K562 (cell line): ENCODE data around the gene B4GALT1. TPM values are rescaled to one million over a fixed set of nuclear protein-coding genes. Genes with fewer than 3 reads are reported as not detected.

ENCODE experiments used
- ATAC-seq: fragments of 200-7000 bp; cut with Tn5 transposase; 3 replicates; pipeline ENCODE4 v1.9.1; 2020; ENCODE audit warnings: moderate library complexity
- BruUV-seq: library from RNA; stranded (reverse); fragments of 400-500 nt; replicated peaks from 2 replicates; lab custom pipeline; 2021; lab: Mats Ljungman, UMichigan
- CTCF ChIA-PET: fragments of 300-600 bp; formaldehyde crosslinking; extraction: SDS; loops from one replicate; lab custom pipeline; 2021; ENCODE audit warnings: low intra/inter-chr PET ratio; lab: Yijun Ruan, JAX
- POLR2A ChIA-PET: fragments of 300-600, 350-650 bp; sonication (Branson Sonifier 250); formaldehyde crosslinking; extraction: SDS; loops from one replicate; lab custom pipeline; 2021; ENCODE audit warnings: antibody characterized with exemption, inconsistent platforms; lab: Yijun Ruan, JAX
- DNase-seq, 4 experiments: peaks; one replicate each; pipeline versions ENCODE4 v3.0.0 to v3.0.0-alpha.2; 2011 to 2018; ENCODE audit warnings: low spot score in 3 of 4, mixed read lengths in 3 of 4; ENCODE audit errors: extremely low read depth in 1 of 4
- FAIRE-seq: peaks from 2 replicates; lab custom pipeline; 2011; peaks lifted over from hg19 to GRCh38; lab: Jason Lieb, UNC
- H2AFZ ChIP-seq: 2 replicates; pipeline ENCODE4 v1.6.0; 2011; ENCODE audit warnings: low read depth, low read length, control low read depth, inconsistent platforms
- H3K27ac ChIP-seq: fragments of 200-600 bp; 3 replicates; pipeline ENCODE4 v1.8.0; 2011; ENCODE audit warnings: low read depth, mild to moderate bottlenecking, control low read depth, inconsistent platforms, low read length, moderate library complexity, mixed read lengths; ENCODE audit errors: extremely low read depth
- H3K27me3 ChIP-seq, 2 experiments: fragments of 300-600 bp in 1 of 2; 2 replicates in 1 of 2; 3 replicates in 1 of 2; pipeline versions ENCODE4 v1.6.0 to v1.8.0; 2011; ENCODE audit warnings: inconsistent platforms in 2 of 2, low read length in 2 of 2, mild to moderate bottlenecking in 1 of 2, mixed read lengths in 1 of 2, moderate library complexity in 1 of 2; ENCODE audit not compliant: control insufficient read depth in 2 of 2, insufficient read depth in 2 of 2
- H3K36me3 ChIP-seq: fragments of 300-600 bp; 3 replicates; pipeline ENCODE4 v1.8.0; 2011; ENCODE audit warnings: mild to moderate bottlenecking, low read length, inconsistent platforms; ENCODE audit not compliant: control insufficient read depth, insufficient read depth
- H3K4me1 ChIP-seq, 2 experiments: fragments of 200-600 bp in 1 of 2; replicated peaks in 1 of 2; 2 replicates in 1 of 2; 3 replicates in 1 of 2; pipeline versions ENCODE4 v1.5.1 to v1.8.0; 2011; ENCODE audit warnings: inconsistent platforms in 2 of 2, low read length in 2 of 2, mild to moderate bottlenecking in 1 of 2, mixed read lengths in 1 of 2, moderate library complexity in 1 of 2; ENCODE audit not compliant: control insufficient read depth in 2 of 2, insufficient read depth in 2 of 2
- H3K4me2 ChIP-seq: 2 replicates; pipeline ENCODE4 v1.6.1; 2011; ENCODE audit warnings: low read length, control low read depth, inconsistent platforms, mixed read lengths; ENCODE audit not compliant: insufficient read depth
- H3K4me3 ChIP-seq: fragments of 200-600 bp; sonication (generic), shearing (Covaris generic); 2 replicates; pipeline ENCODE4 v1.5.1; 2016; ENCODE audit warnings: control low read depth, inconsistent platforms
- H3K79me2 ChIP-seq: fragments of 200-600 bp; 3 replicates; pipeline ENCODE4 v1.8.0; 2011; ENCODE audit warnings: low read length, inconsistent platforms; ENCODE audit not compliant: control insufficient read depth, insufficient read depth
- H3K9ac ChIP-seq, 2 experiments: 2 replicates each; pipeline versions ENCODE4 v1.6.0 to v1.6.1; 2011; ENCODE audit warnings: low read depth in 2 of 2, low read length in 2 of 2, control low read depth in 1 of 2, inconsistent platforms in 1 of 2, mild to moderate bottlenecking in 1 of 2, mixed read lengths in 1 of 2; ENCODE audit not compliant: insufficient read depth in 1 of 2
- H3K9me1 ChIP-seq: one replicate; pipeline ENCODE4 v1.6.0; 2011; ENCODE audit warnings: inconsistent platforms, mild to moderate bottlenecking, low read length, moderate library complexity; ENCODE audit not compliant: control insufficient read depth, insufficient read depth
- H3K9me3 ChIP-seq: replicated peaks from 2 replicates; pipeline ENCODE4 v1.5.1; 2011; ENCODE audit warnings: low read depth, low read length, inconsistent platforms; ENCODE audit not compliant: control insufficient read depth, insufficient read depth
- H4K20me1 ChIP-seq: replicated peaks from 2 replicates; pipeline ENCODE4 v1.6.1; 2011; ENCODE audit warnings: low read length, inconsistent platforms, mixed read lengths; ENCODE audit not compliant: control insufficient read depth, insufficient read depth
- CREM ChIP-seq: IDR thresholded peaks from 2 replicates; pipeline ENCODE4 v1.6.1; 2014; ENCODE audit warnings: antibody characterized with exemption, low read depth
- ZNF589 ChIP-seq: fragments of 200-800 bp; sonication (Bioruptor generic); IDR thresholded peaks from 2 replicates; pipeline ENCODE4 v1.6.1; 2016; ENCODE audit warnings: low read depth, missing genetic modification characterization, missing compliant biosample characterization
- WGBS: fragments of 100-300 bp; shearing (Covaris generic); methylation state at CpG from one replicate; pipeline ENCODE4 v1.1.6; 2016; ENCODE audit warnings: low coverage, mixed read lengths; ENCODE audit not compliant: insufficient coverage; ENCODE audit errors: missing lambda C conversion rate; 5-methylcytosine and 5-hydroxymethylcytosine counted together
- in situ Hi-C: fragments of 300-500 bp; cut with MboI; formaldehyde crosslinking; loops from 4 replicates; pipeline ENCODE4 v1.15.0; 2018; ENCODE audit warnings: inconsistent platforms, mixed read lengths
- intact Hi-C: fragments of 100-400 bp; cut with micrococcal nuclease; formaldehyde crosslinking; loops from 2 replicates; pipeline ENCODE4 v1.14.2; 2022
- polyA plus RNA-seq, 8 experiments: library from polyadenylated mRNA; depleted of rRNA in 4 of 8; stranded (reverse) in 5 of 8; unstranded in 3 of 8; fragments of >200 nt; fragmentation: Nextera tagmentation in 2 of 8; fragmentation: Illumina TruSeq in 1 of 8; extraction: Ambion mirVana in 2 of 8; extraction: Trizol in 1 of 8; gene quantifications; 2 replicates each; pipeline versions ENCODE4 v1.2.1 to v1.2.3, GENCODE V29; 2011 to 2014; ENCODE audit warnings: inconsistent platforms in 1 of 8, missing spikeins in 1 of 8
- total RNA-seq, 7 experiments: library from RNA; depleted of rRNA in 6 of 7; stranded (reverse); fragments of >200 nt in 6 of 7; fragmentation: Illumina TruSeq in 2 of 7; extraction: Trizol in 2 of 7; gene quantifications; 2 replicates each; pipeline versions ENCODE4 v1.2.1 to v1.2.3, GENCODE V29; 2011 to 2021; ENCODE audit warnings: low replicate concordance in 1 of 7
- TF ChIP-seq, protein P1 (sequence below): fragments of 250-450 bp; sonication (Bioruptor Pico); IDR thresholded peaks from 2 replicates; pipeline ENCODE4 v1.5.0; 2021; ENCODE audit warnings: mild to moderate bottlenecking, moderate library complexity

Gene B4GALT1
- total and polyA plus RNA-seq, 9 of the 15 experiments (the other 6 are each of a cell fraction or from before 2014, with no cell fraction given): 4.1 to 26.8 (median 7.1) TPM

DNA sequence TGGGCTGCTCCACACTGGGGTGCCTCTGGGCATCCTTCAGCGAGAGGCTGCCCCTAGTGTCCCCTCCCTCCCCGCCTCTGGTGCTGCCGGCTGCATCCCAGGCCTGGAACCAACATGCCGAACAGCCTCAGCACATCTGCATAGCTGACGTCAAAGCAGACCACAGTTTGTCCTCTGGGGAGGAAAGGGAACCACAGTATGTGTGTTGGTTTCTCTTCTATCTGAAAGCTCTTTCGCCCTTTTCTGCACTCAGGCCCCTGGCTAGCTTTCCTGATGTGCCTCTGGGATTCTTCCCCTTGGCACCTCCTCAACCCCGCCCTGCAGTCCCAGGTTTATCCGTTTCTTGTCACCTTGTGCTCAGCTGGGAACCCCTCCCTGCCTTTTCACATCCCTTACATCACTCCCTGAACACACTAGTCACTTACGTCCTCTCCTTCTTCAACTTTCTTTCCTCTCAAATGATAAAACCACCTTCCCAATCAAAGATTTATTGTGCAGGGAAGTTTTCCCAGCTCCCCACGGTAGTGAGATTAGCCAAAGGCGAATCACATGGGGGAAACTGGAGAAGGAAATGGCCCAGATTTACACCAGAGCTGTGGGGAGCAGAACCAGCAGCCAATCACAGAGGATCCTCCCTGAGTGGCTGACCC is 35.5 kb upstream of the B4GALT1 start:
- FAIRE-seq (no peak), ATAC-seq (peak; percentile 68)
- BruUV-seq: no TSS peak
- Histone ChIP-seq H4K20me1 (no peaks in the 10 kb centered on the region), H3K79me2 (no peaks in the 10 kb centered on the region), H3K4me3 (no peak overlapping the region), H2AFZ (no peak overlapping the region)
- ChIA-PET CTCF (no interaction called here), POLR2A (interaction anchor here (0.6 to 0.9 kb wide), 2 partner anchors 13 to 503 kb away, joined by 3 read pairs; no protein-coding TSS in a partner anchor)
- in situ Hi-C loops: no loop called here
- TF ChIP-seq, protein P1, sequence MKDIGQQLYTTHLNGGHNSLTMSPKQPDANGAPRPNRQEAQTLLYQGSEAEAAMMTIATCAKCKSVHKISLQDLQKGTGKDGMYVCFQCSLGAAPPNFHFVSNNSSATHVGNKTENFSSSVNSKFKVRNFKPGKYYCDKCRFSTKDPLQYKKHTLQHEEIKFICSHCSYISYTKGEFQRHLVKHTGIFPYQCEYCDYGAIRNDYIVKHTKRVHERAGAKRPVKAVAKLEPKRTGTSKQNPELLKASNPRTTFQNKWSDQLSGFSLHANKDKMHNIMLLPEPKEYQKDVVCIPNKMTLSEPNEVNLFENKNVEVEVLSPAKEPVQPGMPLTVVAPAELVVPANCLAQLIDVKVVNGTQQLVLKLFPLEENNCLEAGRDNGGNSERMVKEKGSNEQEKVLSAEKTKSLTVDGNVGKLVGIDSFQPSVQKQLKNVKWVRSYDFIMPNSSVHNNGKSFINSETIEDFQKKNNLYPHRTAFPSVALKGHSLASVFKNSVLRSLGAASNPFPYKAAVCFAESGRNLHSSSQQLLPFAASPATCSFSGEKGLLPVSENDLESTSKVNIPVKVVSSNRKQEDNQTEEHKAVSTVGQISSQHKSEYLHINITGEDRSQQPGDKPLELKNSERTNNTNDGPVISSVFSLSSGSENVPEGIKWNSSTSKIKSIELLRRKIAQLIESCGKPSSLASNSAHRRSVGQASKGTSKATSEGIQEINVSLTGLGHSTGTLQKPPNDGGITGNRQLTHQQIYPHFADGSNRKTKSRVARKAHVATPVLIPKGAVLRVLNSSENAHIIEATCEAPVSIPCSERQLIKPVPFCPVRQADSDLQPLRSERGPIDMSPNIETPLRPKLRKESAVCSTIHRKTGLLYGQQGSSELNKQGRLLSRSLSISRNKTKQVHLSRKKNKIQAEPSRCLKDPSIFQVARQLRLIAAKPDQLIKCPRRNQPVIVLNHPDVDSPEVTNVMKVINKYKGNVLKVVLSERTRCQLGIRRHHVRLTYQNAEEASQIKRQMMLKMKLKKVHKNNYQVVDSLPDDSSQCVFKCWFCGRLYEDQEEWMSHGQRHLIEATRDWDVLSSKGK (CRISPR knock-in tag): no peak
- TF ChIP-seq ZNF589: no peak
- peak; percentile 46; the same call in 1 of the 2 replicates for TF ChIP-seq CREM
- TF ChIP-seq, all 486 proteins: peak for 1
- Histone ChIP-seq H3K9me3 (no peaks in the 10 kb centered on the region), H3K4me2 (no peak overlapping the region), H3K9me1 (no peaks in the 10 kb centered on the region), H3K9ac (no peak overlapping the region), H3K36me3 (no peaks in the 10 kb centered on the region), H3K27ac (no peak overlapping the region), H3K27me3 (peaks cover 0 to 9% of the 10 kb centered on the region in 2 experiments; a peak in 2 of 5 replicates), H3K4me1 (no peaks in the 10 kb centered on the region; a peak in 1 of 5 replicates)
- 1% methylated on average over 10 of the region's 11 CpGs for WGBS
- intact Hi-C loops: no loop called here
- no peak for DNase-seq
